SK-N-SH (cell line): ENCODE measurements around the gene CHSY3. TPM values are rescaled to one million over a fixed set of nuclear protein-coding genes. Genes with fewer than 3 reads are reported as not detected.

Experiments
- CTCF ChIA-PET: fragments of 300-600, 350-600 bp; formaldehyde crosslinking; extraction: SDS; loops from one replicate; lab custom pipeline; 2021; lab: Yijun Ruan, JAX
- POLR2A ChIA-PET: fragments of 350-600 bp; sonication (Branson Sonifier 250); formaldehyde crosslinking; extraction: SDS; loops from one replicate; lab custom pipeline; 2020; ENCODE audit warnings: antibody characterized with exemption, inconsistent platforms; lab: Yijun Ruan, JAX
- DNase-seq: peaks from one replicate; pipeline ENCODE4 v3.0.0; 2012
- H2AFZ ChIP-seq: fragments of 200-600 bp; sonication (generic); 2 replicates; pipeline ENCODE4 v1.8.1; 2016; ENCODE audit warnings: antibody characterized with exemption, mild to moderate bottlenecking, low read depth
- H3F3A ChIP-seq: fragments of 200-600 bp; sonication (generic); replicated peaks from 2 replicates; pipeline ENCODE3; 2016; ENCODE audit warnings: antibody characterized with exemption, mild to moderate bottlenecking; ENCODE audit not compliant: insufficient read depth
- H3K27ac ChIP-seq, 2 experiments: fragments of 200-500 bp in 1 of 2; fragments of 200-600 bp in 1 of 2; sonication (Bioruptor generic) in 1 of 2; sonication (generic), shearing (Covaris generic) in 1 of 2; 2 replicates each; pipeline versions ENCODE4 v1.5.1 to v1.6.1; 2014 to 2016; ENCODE audit warnings: low read depth in 2 of 2, inconsistent platforms in 1 of 2, low read length in 1 of 2, mild to moderate bottlenecking in 1 of 2, mixed read lengths in 1 of 2
- H3K27me3 ChIP-seq: fragments of 200-600 bp; sonication (generic), shearing (Covaris generic); 2 replicates; pipeline ENCODE4 v1.6.1; 2016; ENCODE audit warnings: mixed run types; ENCODE audit not compliant: insufficient read depth
- H3K36me3 ChIP-seq, 2 experiments: fragments of 200-500 bp in 1 of 2; fragments of 200-600 bp in 1 of 2; sonication (Bioruptor generic) in 1 of 2; sonication (generic) in 1 of 2; replicated peaks in 1 of 2; 2 replicates each; pipeline versions ENCODE3 to v1.5.1; 2014 to 2016; ENCODE audit warnings: low read length in 1 of 2, mild to moderate bottlenecking in 1 of 2; ENCODE audit not compliant: insufficient read depth in 2 of 2, control insufficient read depth in 1 of 2
- H3K4me1 ChIP-seq, 2 experiments: fragments of 200-500 bp in 1 of 2; fragments of 200-600 bp in 1 of 2; sonication (Bioruptor generic) in 1 of 2; sonication (generic), shearing (Covaris generic) in 1 of 2; 2 replicates each; pipeline versions ENCODE4 v1.5.1 to v1.6.1; 2014 to 2016; ENCODE audit warnings: low read depth in 1 of 2, low read length in 1 of 2, mixed run types in 1 of 2; ENCODE audit not compliant: insufficient read depth in 2 of 2, control insufficient read depth in 1 of 2
- H3K4me2 ChIP-seq: fragments of 200-600 bp; sonication (generic), shearing (Covaris generic); 2 replicates; pipeline ENCODE4 v1.6.1; 2017; ENCODE audit warnings: mixed run types
- H3K4me3 ChIP-seq, 2 experiments: fragments of 200-500 bp in 1 of 2; fragments of 200-600 bp in 1 of 2; sonication (Bioruptor generic) in 1 of 2; sonication (generic), shearing (Covaris generic) in 1 of 2; 2 replicates each; pipeline versions ENCODE4 v1.5.1 to v1.8.1; 2014 to 2016; ENCODE audit warnings: low read depth in 2 of 2, inconsistent platforms in 1 of 2, low read length in 1 of 2, mild to moderate bottlenecking in 1 of 2, mixed read lengths in 1 of 2, moderate library complexity in 1 of 2
- H3K79me2 ChIP-seq: fragments of 200-600 bp; sonication (generic); 2 replicates; pipeline ENCODE4 v1.8.1; 2017; ENCODE audit warnings: mild to moderate bottlenecking; ENCODE audit not compliant: insufficient read depth
- H3K9ac ChIP-seq: fragments of 200-600 bp; sonication (generic); 2 replicates; pipeline ENCODE4 v1.6.1; 2017; ENCODE audit warnings: mixed run types
- H3K9me2 ChIP-seq: fragments of 200-600 bp; sonication (generic); 2 replicates; pipeline ENCODE4 v1.6.1; 2017; ENCODE audit warnings: mixed run types
- H3K9me3 ChIP-seq: fragments of 200-600 bp; sonication (generic); 2 replicates; pipeline ENCODE4 v1.6.1; 2017; ENCODE audit warnings: mixed run types, mild to moderate bottlenecking, moderate library complexity
- H4K20me1 ChIP-seq: fragments of 200-600 bp; sonication (generic); 2 replicates; pipeline ENCODE4 v1.6.1; 2017; ENCODE audit warnings: mild to moderate bottlenecking, mixed run types; ENCODE audit not compliant: insufficient read depth
- CTCF ChIP-seq: fragments of 200-600 bp; sonication (generic); IDR thresholded peaks from 2 replicates; pipeline ENCODE4 v1.6.1; 2017; ENCODE audit warnings: antibody characterized with exemption, mild to moderate bottlenecking, moderate library complexity
- EP300 ChIP-seq, 2 experiments: IDR thresholded peaks; 2 replicates each; pipeline versions ENCODE4 v1.4.0 to v1.6.1; 2012; ENCODE audit warnings: borderline replicate concordance in 1 of 2, low read depth in 1 of 2, low read length in 1 of 2
- FOXJ3 ChIP-seq: sonication (generic); formaldehyde crosslinking; IDR thresholded peaks from 2 replicates; pipeline ENCODE4 v1.5.1; 2020; ENCODE audit warnings: mild to moderate bottlenecking, missing genetic modification reagents
- FOXM1 ChIP-seq: IDR thresholded peaks from 2 replicates; pipeline ENCODE4 v1.4.0; 2012; ENCODE audit warnings: low read depth, mild to moderate bottlenecking
- MEF2A ChIP-seq: IDR thresholded peaks from 2 replicates; pipeline ENCODE4 v1.4.0; 2012; ENCODE audit warnings: low read depth, borderline replicate concordance
- NRF1 ChIP-seq: IDR thresholded peaks from 2 replicates; pipeline ENCODE4 v1.6.1; 2012; ENCODE audit warnings: low read depth, mild to moderate bottlenecking, low read length
- POLR2AphosphoS5 ChIP-seq: IDR thresholded peaks from 2 replicates; pipeline ENCODE4 v1.6.1; 2012; ENCODE audit warnings: low read depth, low read length
- RFX5 ChIP-seq: IDR thresholded peaks from 2 replicates; pipeline ENCODE4 v1.6.1; 2012; ENCODE audit warnings: mild to moderate bottlenecking, improper control_type of control experiment, low read length
- TEAD4 ChIP-seq: IDR thresholded peaks from 2 replicates; pipeline ENCODE4 v1.4.0; 2012; ENCODE audit warnings: mild to moderate bottlenecking, borderline replicate concordance; ENCODE audit not compliant: insufficient read depth
- WGBS: methylation state at CpG from one replicate; pipeline ENCODE4 v1.1.6; 2017; ENCODE audit warnings: low lambda C conversion rate; 5-methylcytosine and 5-hydroxymethylcytosine counted together
- polyA plus RNA-seq, 3 experiments: library from polyadenylated mRNA; depleted of rRNA; stranded (reverse); fragments of >200 nt; gene quantifications; 2 replicates each; pipeline ENCODE4 v1.2.3, GENCODE V29; 2012
- TF ChIP-seq, protein P1 (sequence below): fragments of 150-350 bp; IDR thresholded peaks from 2 replicates; pipeline ENCODE4 v1.6.1; 2017; ENCODE audit warnings: antibody characterized with exemption, low read length, low read depth, borderline replicate concordance

The CHSY3 gene
- polyA plus RNA-seq, 1 of the 3 experiments (the other 2 are of a cell fraction), result not detected

GRCh38 chr5:130074820-130075219 is 170.6 kb downstream of the CHSY3 start:
- Histone ChIP-seq H3K36me3 (no peaks in the 10 kb centered on the region), H3K4me3 (no peak overlapping the region), H3F3A (no peaks in the 10 kb centered on the region), H3K27me3 (no peaks in the 10 kb centered on the region; the same call in 1 of the 2 replicates), H3K9me3 (no peaks in the 10 kb centered on the region), H3K27ac (no peak overlapping the region), H3K9me2 (no peaks in the 10 kb centered on the region), H3K4me2 (no peak overlapping the region), H3K9ac (no peak overlapping the region), H3K79me2 (no peaks in the 10 kb centered on the region), H2AFZ (no peak overlapping the region), H4K20me1 (no peaks in the 10 kb centered on the region), H3K4me1 (no peaks in the 10 kb centered on the region)
- no peak for TF ChIP-seq POLR2AphosphoS5
- no peak for TF ChIP-seq FOXJ3 (CRISPR knock-in tag)
- TF ChIP-seq, protein P1, sequence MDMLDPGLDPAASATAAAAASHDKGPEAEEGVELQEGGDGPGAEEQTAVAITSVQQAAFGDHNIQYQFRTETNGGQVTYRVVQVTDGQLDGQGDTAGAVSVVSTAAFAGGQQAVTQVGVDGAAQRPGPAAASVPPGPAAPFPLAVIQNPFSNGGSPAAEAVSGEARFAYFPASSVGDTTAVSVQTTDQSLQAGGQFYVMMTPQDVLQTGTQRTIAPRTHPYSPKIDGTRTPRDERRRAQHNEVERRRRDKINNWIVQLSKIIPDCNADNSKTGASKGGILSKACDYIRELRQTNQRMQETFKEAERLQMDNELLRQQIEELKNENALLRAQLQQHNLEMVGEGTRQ, result no peak
- TF ChIP-seq RFX5, result no peak
- no peak for TF ChIP-seq EP300 (IDR thresholded peaks at IDR 0.05; ENCODE audit: borderline replicate concordance in 1 of 2, low read depth in 1 of 2, low read length in 1 of 2)
- no peak for TF ChIP-seq FOXM1
- TF ChIP-seq CTCF, result no peak
- TF ChIP-seq NRF1, result no peak
- no peak for TF ChIP-seq MEF2A
- ChIA-PET POLR2A (no interaction called here), CTCF (no interaction called here)
- DNase-seq, result no peak
- WGBS, result 15% methylated on average over 3 of the region's 3 CpGs

GRCh38 chr5:130077007-130077406 is 172.7 kb downstream of the CHSY3 start:
- Histone ChIP-seq H4K20me1 (no peaks in the 10 kb centered on the region), H3K9me2 (no peaks in the 10 kb centered on the region), H3K9me3 (no peaks in the 10 kb centered on the region), H3F3A (no peaks in the 10 kb centered on the region), H3K4me2 (no peak overlapping the region), H3K79me2 (no peaks in the 10 kb centered on the region), H3K36me3 (no peaks in the 10 kb centered on the region), H2AFZ (no peak overlapping the region), H3K4me3 (no peak overlapping the region), H3K9ac (no peak overlapping the region), H3K27me3 (no peaks in the 10 kb centered on the region; the same call in 1 of the 2 replicates), H3K27ac (no peak overlapping the region), H3K4me1 (no peaks in the 10 kb centered on the region)
- no peak for DNase-seq
- CTCF ChIA-PET, result no interaction called here
- POLR2A ChIA-PET, result no interaction called here
- no peak for TF ChIP-seq TEAD4
- TF ChIP-seq CTCF, result peak; percentile 9; the same call in 1 of the 2 replicates
- WGBS, result 12% methylated on average over 2 of the region's 2 CpGs
